ENCODE data around the gene MAPK10. TPM values are rescaled to one million over a fixed set of nuclear protein-coding genes. Genes with fewer than 3 reads are reported as not detected.
"Not testable (repeated sequence)": the region's sequence is repeated elsewhere in the genome, so short reads cannot be mapped to it uniquely, and the experiment has no call there.

The MAPK10 gene
- total RNA-seq, 1 donor from 2014 or later: 8.9 TPM

DNA sequence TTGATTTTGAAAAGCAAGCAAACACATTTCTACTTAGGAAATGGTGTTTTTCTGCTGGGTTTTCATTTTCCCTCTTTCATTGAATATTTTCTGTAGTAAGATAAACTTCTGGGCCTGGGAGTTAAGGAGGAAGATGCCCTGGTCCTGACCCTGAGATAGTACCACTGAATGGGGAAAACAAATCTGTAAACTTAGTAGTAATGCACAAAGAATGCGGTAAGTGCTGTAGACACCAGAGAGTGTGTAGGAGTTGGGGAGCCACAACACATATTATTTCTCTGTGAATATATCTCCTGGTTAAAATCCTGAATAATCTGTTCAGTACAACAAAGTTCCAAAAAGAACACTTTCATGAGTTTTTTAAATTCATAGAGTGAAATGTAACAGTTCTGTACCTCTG, 178.3 kb downstream of the MAPK10 start:
- no peak overlapping the region for H3K4me3 ChIP-seq (ENCODE audit: low read length in 3 of 3)

DNA sequence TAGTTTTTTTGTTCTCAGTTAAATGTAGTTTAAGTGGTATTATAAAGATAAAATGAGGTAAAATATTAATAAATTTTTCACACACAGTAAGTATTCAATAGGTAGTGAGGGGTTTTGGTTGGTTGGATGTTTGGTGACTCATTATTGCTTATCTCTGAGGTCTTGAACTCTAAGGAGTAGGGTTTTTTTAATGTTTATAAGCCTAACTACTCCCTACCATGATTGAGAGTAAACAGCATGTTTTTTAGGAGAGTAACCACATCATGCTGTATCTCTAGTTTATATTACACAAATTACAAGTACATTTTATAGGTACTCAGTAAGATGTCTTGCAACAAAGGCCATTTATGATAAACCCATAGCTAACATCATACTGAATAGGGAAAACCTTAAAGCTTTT, 181.6 kb downstream of the MAPK10 start:
- Histone ChIP-seq H3K9me3 (ENCODE audit: control insufficient read depth in 3 of 3, low read length in 3 of 3) (no peaks in the 10 kb centered on the region), H3K36me3 (ENCODE audit: control insufficient read depth in 3 of 3, insufficient read depth in 3 of 3, low read length in 3 of 3) (no peaks in the 10 kb centered on the region), H3K9ac (ENCODE audit: low read depth in 1 of 3, low read length in 3 of 3) (no peak overlapping the region), H3K4me3 (ENCODE audit: low read length in 3 of 3) (no peak overlapping the region), H3K4me1 (ENCODE audit: control insufficient read depth in 3 of 3, insufficient read depth in 3 of 3, low read length in 3 of 3) (no peaks in the 10 kb centered on the region), H3K27ac (ENCODE audit: low read depth, low read length) (no peak overlapping the region), H3K27me3 (ENCODE audit: control insufficient read depth in 3 of 3, insufficient read depth in 3 of 3, low read length in 3 of 3) (no peaks in the 10 kb centered on the region)

More for the DNA sequence above, 178.3 kb downstream of the MAPK10 start:
- Histone ChIP-seq H3K9me3 (ENCODE audit: control insufficient read depth in 3 of 3, low read length in 3 of 3) (no peaks in the 10 kb centered on the region), H3K27ac (ENCODE audit: low read depth, low read length) (no peak overlapping the region), H3K36me3 (ENCODE audit: control insufficient read depth in 3 of 3, insufficient read depth in 3 of 3, low read length in 3 of 3) (no peaks in the 10 kb centered on the region), H3K4me1 (ENCODE audit: control insufficient read depth in 3 of 3, insufficient read depth in 3 of 3, low read length in 3 of 3) (no peaks in the 10 kb centered on the region), H3K9ac (ENCODE audit: low read depth in 1 of 3, low read length in 3 of 3) (no peak overlapping the region), H3K27me3 (ENCODE audit: control insufficient read depth in 3 of 3, insufficient read depth in 3 of 3, low read length in 3 of 3) (no peaks in the 10 kb centered on the region)

- Histone ChIP-seq H3K36me3 (ENCODE audit: control insufficient read depth in 3 of 3, insufficient read depth in 3 of 3, low read length in 3 of 3) (no peaks in the 10 kb centered on the region), H3K4me3 (ENCODE audit: low read length in 3 of 3) (no peak overlapping the region), H3K27ac (ENCODE audit: low read depth, low read length) (no peak overlapping the region), H3K9ac (ENCODE audit: low read depth in 1 of 3, low read length in 3 of 3) (no peak overlapping the region), H3K9me3 (ENCODE audit: control insufficient read depth in 3 of 3, low read length in 3 of 3) (no peaks in the 10 kb centered on the region), H3K4me1 (ENCODE audit: control insufficient read depth in 3 of 3, insufficient read depth in 3 of 3, low read length in 3 of 3) (no peaks in the 10 kb centered on the region), H3K27me3 (ENCODE audit: control insufficient read depth in 3 of 3, insufficient read depth in 3 of 3, low read length in 3 of 3) (no peaks in the 10 kb centered on the region)
These were observed 185.3 kb downstream of the MAPK10 start for GRCh38 chr4:86174506-86174905.

- H3K27me3 ChIP-seq (ENCODE audit: control insufficient read depth in 3 of 3, insufficient read depth in 3 of 3, low read length in 3 of 3); H3K9me3 ChIP-seq (ENCODE audit: control insufficient read depth in 3 of 3, low read length in 3 of 3); H3K9ac ChIP-seq (ENCODE audit: low read depth in 1 of 3, low read length in 3 of 3); H3K27ac ChIP-seq (ENCODE audit: low read depth, low read length); H3K36me3 ChIP-seq (ENCODE audit: control insufficient read depth in 3 of 3, insufficient read depth in 3 of 3, low read length in 3 of 3); H3K4me1 ChIP-seq (ENCODE audit: control insufficient read depth in 3 of 3, insufficient read depth in 3 of 3, low read length in 3 of 3); H3K4me3 ChIP-seq (ENCODE audit: low read length in 3 of 3): not testable (repeated sequence)
These were observed 191.5 kb downstream of the MAPK10 start for GRCh38 chr4:86168335-86168734.

DNA sequence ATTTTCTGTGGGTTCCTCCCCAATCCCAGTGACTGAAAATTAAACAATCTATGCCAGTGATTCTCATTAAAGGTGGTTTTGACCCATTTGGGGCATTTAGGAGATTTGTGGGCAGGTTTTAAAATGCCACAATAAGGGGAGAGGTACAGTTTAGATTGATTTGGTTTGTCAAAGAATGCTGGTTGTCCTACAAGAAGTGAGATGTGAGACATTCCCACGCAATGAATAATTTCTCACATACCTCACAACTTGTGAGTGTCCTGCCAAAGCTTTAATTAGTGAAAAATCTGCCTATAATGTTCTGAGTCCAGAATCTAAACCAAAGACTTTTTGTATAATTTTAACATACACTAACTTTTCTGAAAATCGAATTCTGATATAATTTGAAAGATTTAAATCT, 199.4 kb downstream of the MAPK10 start:
- H3K9ac ChIP-seq (ENCODE audit: low read depth in 1 of 3, low read length in 3 of 3): no peak overlapping the region
- H3K4me1 ChIP-seq (ENCODE audit: control insufficient read depth in 3 of 3, insufficient read depth in 3 of 3, low read length in 3 of 3): no peaks in the 10 kb centered on the region
- no peaks in the 10 kb centered on the region for H3K9me3 ChIP-seq (ENCODE audit: control insufficient read depth in 3 of 3, low read length in 3 of 3)
- no peak overlapping the region for H3K27ac ChIP-seq (ENCODE audit: low read depth, low read length)
- no peak overlapping the region for H3K4me3 ChIP-seq (ENCODE audit: low read length in 3 of 3)
- H3K36me3 ChIP-seq (ENCODE audit: control insufficient read depth in 3 of 3, insufficient read depth in 3 of 3, low read length in 3 of 3): no peaks in the 10 kb centered on the region
- no peaks in the 10 kb centered on the region for H3K27me3 ChIP-seq (ENCODE audit: control insufficient read depth in 3 of 3, insufficient read depth in 3 of 3, low read length in 3 of 3)

DNA sequence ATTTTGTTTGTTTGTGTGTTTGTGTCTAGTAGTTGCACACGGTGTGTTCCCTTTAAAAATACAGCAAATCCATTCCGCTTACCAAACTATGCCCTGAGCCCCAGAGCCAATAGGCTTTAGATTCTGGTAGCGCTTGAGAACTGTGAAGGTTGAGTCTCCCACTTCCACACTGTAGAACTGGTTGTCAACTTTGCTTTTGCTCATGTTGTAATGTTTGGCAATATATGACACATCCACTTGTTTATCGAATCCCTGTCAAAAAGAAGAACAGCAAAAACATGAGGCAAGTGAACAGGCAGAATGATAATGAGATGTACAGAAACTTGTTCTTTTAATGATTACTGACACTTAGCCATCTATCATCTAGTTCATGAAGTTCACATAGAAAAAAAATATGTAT, 200.6 kb downstream of the MAPK10 start:
- no peak overlapping the region for H3K4me3 ChIP-seq (ENCODE audit: low read length in 3 of 3)

GRCh38 chr4:86156531-86156930, 203.3 kb downstream of the MAPK10 start:
- no peaks in the 10 kb centered on the region for H3K4me1 ChIP-seq (ENCODE audit: control insufficient read depth in 3 of 3, insufficient read depth in 3 of 3, low read length in 3 of 3)
- H3K36me3 ChIP-seq (ENCODE audit: control insufficient read depth in 3 of 3, insufficient read depth in 3 of 3, low read length in 3 of 3): no peaks in the 10 kb centered on the region
- H3K9ac ChIP-seq (ENCODE audit: low read depth in 1 of 3, low read length in 3 of 3): no peak overlapping the region
- H3K27me3 ChIP-seq (ENCODE audit: control insufficient read depth in 3 of 3, insufficient read depth in 3 of 3, low read length in 3 of 3): no peaks in the 10 kb centered on the region
- no peak overlapping the region for H3K27ac ChIP-seq (ENCODE audit: low read depth, low read length)
- no peaks in the 10 kb centered on the region for H3K9me3 ChIP-seq (ENCODE audit: control insufficient read depth in 3 of 3, low read length in 3 of 3)
- no peak overlapping the region for H3K4me3 ChIP-seq (ENCODE audit: low read length in 3 of 3)

More for the DNA sequence above, 200.6 kb downstream of the MAPK10 start:
- Histone ChIP-seq H3K9ac (ENCODE audit: low read depth in 1 of 3, low read length in 3 of 3) (no peak overlapping the region), H3K9me3 (ENCODE audit: control insufficient read depth in 3 of 3, low read length in 3 of 3) (no peaks in the 10 kb centered on the region), H3K36me3 (ENCODE audit: control insufficient read depth in 3 of 3, insufficient read depth in 3 of 3, low read length in 3 of 3) (no peaks in the 10 kb centered on the region), H3K27ac (ENCODE audit: low read depth, low read length) (no peak overlapping the region), H3K27me3 (ENCODE audit: control insufficient read depth in 3 of 3, insufficient read depth in 3 of 3, low read length in 3 of 3) (no peaks in the 10 kb centered on the region), H3K4me1 (ENCODE audit: control insufficient read depth in 3 of 3, insufficient read depth in 3 of 3, low read length in 3 of 3) (no peaks in the 10 kb centered on the region)

GRCh38 chr4:86155766-86156165, 204.1 kb downstream of the MAPK10 start:
- no peak overlapping the region for H3K27ac ChIP-seq (ENCODE audit: low read depth, low read length)
- H3K4me3 ChIP-seq (ENCODE audit: low read length in 3 of 3): no peak overlapping the region
- no peaks in the 10 kb centered on the region for H3K27me3 ChIP-seq (ENCODE audit: control insufficient read depth in 3 of 3, insufficient read depth in 3 of 3, low read length in 3 of 3)
- no peaks in the 10 kb centered on the region for H3K36me3 ChIP-seq (ENCODE audit: control insufficient read depth in 3 of 3, insufficient read depth in 3 of 3, low read length in 3 of 3)
- H3K4me1 ChIP-seq (ENCODE audit: control insufficient read depth in 3 of 3, insufficient read depth in 3 of 3, low read length in 3 of 3): no peaks in the 10 kb centered on the region
- H3K9me3 ChIP-seq (ENCODE audit: control insufficient read depth in 3 of 3, low read length in 3 of 3): no peaks in the 10 kb centered on the region
- no peak overlapping the region for H3K9ac ChIP-seq (ENCODE audit: low read depth in 1 of 3, low read length in 3 of 3)

DNA sequence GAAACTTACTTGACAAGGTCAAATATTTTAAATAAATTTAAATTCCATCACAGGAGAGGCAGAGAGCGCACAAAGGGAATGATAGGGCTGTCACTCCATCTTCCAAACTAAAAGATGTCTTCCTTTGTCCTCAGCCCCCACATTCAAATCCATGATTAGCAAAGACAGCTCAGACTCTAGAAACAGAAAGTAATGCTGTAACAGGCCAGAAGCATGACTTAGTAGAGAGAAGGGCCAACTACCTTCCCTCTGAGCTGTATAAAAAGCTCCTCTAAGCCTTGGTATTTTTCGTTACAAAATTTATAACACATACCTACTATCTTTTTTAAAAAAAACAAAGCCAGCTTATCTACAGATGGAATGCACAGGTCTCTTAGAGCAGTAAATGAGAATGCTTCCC, 207.4 kb downstream of the MAPK10 start:
- Histone ChIP-seq H3K27me3 (ENCODE audit: control insufficient read depth in 3 of 3, insufficient read depth in 3 of 3, low read length in 3 of 3) (no peaks in the 10 kb centered on the region), H3K4me1 (ENCODE audit: control insufficient read depth in 3 of 3, insufficient read depth in 3 of 3, low read length in 3 of 3) (no peaks in the 10 kb centered on the region), H3K9me3 (ENCODE audit: control insufficient read depth in 3 of 3, low read length in 3 of 3) (no peaks in the 10 kb centered on the region), H3K4me3 (ENCODE audit: low read length in 3 of 3) (no peak overlapping the region), H3K36me3 (ENCODE audit: control insufficient read depth in 3 of 3, insufficient read depth in 3 of 3, low read length in 3 of 3) (no peaks in the 10 kb centered on the region), H3K27ac (ENCODE audit: low read depth, low read length) (no peak overlapping the region), H3K9ac (ENCODE audit: low read depth in 1 of 3, low read length in 3 of 3) (no peak overlapping the region)

GRCh38 chr4:86151196-86151595, 208.7 kb downstream of the MAPK10 start:
- Histone ChIP-seq H3K36me3 (ENCODE audit: control insufficient read depth in 3 of 3, insufficient read depth in 3 of 3, low read length in 3 of 3) (no peaks in the 10 kb centered on the region), H3K4me1 (ENCODE audit: control insufficient read depth in 3 of 3, insufficient read depth in 3 of 3, low read length in 3 of 3) (no peaks in the 10 kb centered on the region), H3K9ac (ENCODE audit: low read depth in 1 of 3, low read length in 3 of 3) (no peak overlapping the region), H3K9me3 (ENCODE audit: control insufficient read depth in 3 of 3, low read length in 3 of 3) (no peaks in the 10 kb centered on the region), H3K27ac (ENCODE audit: low read depth, low read length) (no peak overlapping the region), H3K4me3 (ENCODE audit: low read length in 3 of 3) (no peak overlapping the region), H3K27me3 (ENCODE audit: control insufficient read depth in 3 of 3, insufficient read depth in 3 of 3, low read length in 3 of 3) (no peaks in the 10 kb centered on the region)

- Histone ChIP-seq H3K27ac (ENCODE audit: low read depth, low read length) (no peak overlapping the region), H3K9ac (ENCODE audit: low read depth in 1 of 3, low read length in 3 of 3) (no peak overlapping the region), H3K27me3 (ENCODE audit: control insufficient read depth in 3 of 3, insufficient read depth in 3 of 3, low read length in 3 of 3) (no peaks in the 10 kb centered on the region), H3K4me1 (ENCODE audit: control insufficient read depth in 3 of 3, insufficient read depth in 3 of 3, low read length in 3 of 3) (no peaks in the 10 kb centered on the region), H3K4me3 (ENCODE audit: low read length in 3 of 3) (no peak overlapping the region), H3K9me3 (ENCODE audit: control insufficient read depth in 3 of 3, low read length in 3 of 3) (no peaks in the 10 kb centered on the region), H3K36me3 (ENCODE audit: control insufficient read depth in 3 of 3, insufficient read depth in 3 of 3, low read length in 3 of 3) (no peaks in the 10 kb centered on the region)
These were observed 218.7 kb downstream of the MAPK10 start for GRCh38 chr4:86141161-86141560.
